ENCODE results near the gene GBF1.

The GBF1 gene

GRCh38 chr10:102341038-102341688 lies 95.8 kb downstream of the GBF1 start:
- no peak overlapping the region for H3K4me2 ChIP-seq (ENCODE audit: insufficient read depth, low read length, poor library complexity, severe bottlenecking)
- H2BK120ac ChIP-seq (ENCODE audit: low read depth, low read length) = no peak overlapping the region
- no peak overlapping the region for H3K18ac ChIP-seq (ENCODE audit: low read length)
- no peak overlapping the region for H2BK5ac ChIP-seq (ENCODE audit: low read length)
- H3K4me1 ChIP-seq (ENCODE audit: control insufficient read depth in 2 of 2, insufficient read depth in 1 of 2, low read depth in 1 of 2, low read length in 2 of 2) = peaks cover 3 to 8% of the 10 kb centered on the region in 2 donors
- no peak overlapping the region for H3K9ac ChIP-seq (ENCODE audit: low read depth, low read length, poor library complexity)
- peaks cover 2 to 11% of the 10 kb centered on the region in 2 donors for H3K36me3 ChIP-seq (replicated peaks in 1 of 2; ENCODE audit: control insufficient read depth in 2 of 2, insufficient read depth in 2 of 2, low read length in 2 of 2)
- no peak overlapping the region for H4K8ac ChIP-seq (ENCODE audit: low read depth, low read length)
- H4K91ac ChIP-seq (ENCODE audit: low read depth, low read length, poor library complexity) = no peak overlapping the region
- no peaks in the 10 kb centered on the region for H3K79me1 ChIP-seq (ENCODE audit: low read depth, low read length)
- H3K14ac ChIP-seq (ENCODE audit: low read length) = no peak overlapping the region
- no peaks in the 10 kb centered on the region for H3K9me3 ChIP-seq (replicated peaks in 1 of 2; ENCODE audit: control insufficient read depth in 2 of 2, insufficient read depth in 1 of 2, low read depth in 1 of 2, low read length in 2 of 2)
- H2BK12ac ChIP-seq (ENCODE audit: low read length) = no peak overlapping the region
- no peak overlapping the region for H3K27ac ChIP-seq (replicated peaks; ENCODE audit: low read length)
- no peak overlapping the region for H2BK15ac ChIP-seq (ENCODE audit: low read length)
- H2AFZ ChIP-seq (ENCODE audit: low read length) = no peak overlapping the region
- H3K4ac ChIP-seq (ENCODE audit: low read length) = no peak overlapping the region
- no CpG with 5 or more reads among the region's 2 CpGs for WGBS, 2 donors (ENCODE audit: extremely low coverage in 2 of 2, insufficient read length in 2 of 2, insufficient replicate concordance in 1 of 2)
- H2AK5ac ChIP-seq (ENCODE audit: low read depth, low read length) = no peak overlapping the region
- no peak overlapping the region for H3K4me3 ChIP-seq (ENCODE audit: low read length in 2 of 2)
- no peak overlapping the region for H3K23ac ChIP-seq (ENCODE audit: low read depth, low read length, poor library complexity)
- no peak for DNase-seq (ENCODE audit: low spot score)
- no peaks in the 10 kb centered on the region for H3K27me3 ChIP-seq (ENCODE audit: control insufficient read depth in 3 of 3, insufficient read depth in 3 of 3, low read depth in 1 of 3, low read length in 3 of 3)

GRCh38 chr10:102342458-102342857 lies 97.1 kb downstream of the GBF1 start:
- no peaks in the 10 kb centered on the region for H3K9me3 ChIP-seq (replicated peaks in 1 of 2; ENCODE audit: control insufficient read depth in 2 of 2, insufficient read depth in 1 of 2, low read depth in 1 of 2, low read length in 2 of 2)
- no peak for DNase-seq (ENCODE audit: low spot score)
- H3K23ac ChIP-seq (ENCODE audit: low read depth, low read length, poor library complexity) = no peak overlapping the region
- H4K91ac ChIP-seq (ENCODE audit: low read depth, low read length, poor library complexity) = no peak overlapping the region
- no peak overlapping the region for H2BK5ac ChIP-seq (ENCODE audit: low read length)
- no peak overlapping the region for H2BK120ac ChIP-seq (ENCODE audit: low read depth, low read length)
- no peak overlapping the region for H3K27ac ChIP-seq (replicated peaks; ENCODE audit: low read length)
- no CpG with 5 or more reads among the region's 2 CpGs for WGBS, 2 donors (ENCODE audit: extremely low coverage in 2 of 2, insufficient read length in 2 of 2, insufficient replicate concordance in 1 of 2)
- peaks cover 2 to 12% of the 10 kb centered on the region in 2 donors for H3K36me3 ChIP-seq (replicated peaks in 1 of 2; ENCODE audit: control insufficient read depth in 2 of 2, insufficient read depth in 2 of 2, low read length in 2 of 2)
- no peak overlapping the region for H2BK15ac ChIP-seq (ENCODE audit: low read length)
- no peak overlapping the region for H3K14ac ChIP-seq (ENCODE audit: low read length)
- no peak overlapping the region for H3K4ac ChIP-seq (ENCODE audit: low read length)
- no peak overlapping the region for H3K9ac ChIP-seq (ENCODE audit: low read depth, low read length, poor library complexity)
- no peak overlapping the region for H3K18ac ChIP-seq (ENCODE audit: low read length)
- no peak overlapping the region for H3K4me2 ChIP-seq (ENCODE audit: insufficient read depth, low read length, poor library complexity, severe bottlenecking)
- H2BK12ac ChIP-seq (ENCODE audit: low read length) = no peak overlapping the region
- no peak overlapping the region for H4K8ac ChIP-seq (ENCODE audit: low read depth, low read length)
- no peaks in the 10 kb centered on the region for H3K27me3 ChIP-seq (ENCODE audit: control insufficient read depth in 3 of 3, insufficient read depth in 3 of 3, low read depth in 1 of 3, low read length in 3 of 3)
- H3K79me1 ChIP-seq (ENCODE audit: low read depth, low read length) = no peaks in the 10 kb centered on the region
- peaks cover 3 to 8% of the 10 kb centered on the region in 2 donors for H3K4me1 ChIP-seq (ENCODE audit: control insufficient read depth in 2 of 2, insufficient read depth in 1 of 2, low read depth in 1 of 2, low read length in 2 of 2)
- H2AK5ac ChIP-seq (ENCODE audit: low read depth, low read length) = no peak overlapping the region
- no peak overlapping the region for H2AFZ ChIP-seq (ENCODE audit: low read length)
- no peak overlapping the region for H3K4me3 ChIP-seq (ENCODE audit: low read length in 2 of 2)

GRCh38 chr10:102342958-102343357 lies 97.6 kb downstream of the GBF1 start:
- Histone ChIP-seq H3K14ac (ENCODE audit: low read length) (no peak overlapping the region), H3K79me1 (ENCODE audit: low read depth, low read length) (no peaks in the 10 kb centered on the region), H3K27ac (replicated peaks; ENCODE audit: low read length) (no peak overlapping the region), H3K18ac (ENCODE audit: low read length) (no peak overlapping the region), H2BK12ac (ENCODE audit: low read length) (no peak overlapping the region), H2BK15ac (ENCODE audit: low read length) (no peak overlapping the region), H2BK5ac (ENCODE audit: low read length) (no peak overlapping the region), H3K4me3 (ENCODE audit: low read length in 2 of 2) (no peak overlapping the region), H3K9me3 (replicated peaks in 1 of 2; ENCODE audit: control insufficient read depth in 2 of 2, insufficient read depth in 1 of 2, low read depth in 1 of 2, low read length in 2 of 2) (no peaks in the 10 kb centered on the region), H3K4me1 (ENCODE audit: control insufficient read depth in 2 of 2, insufficient read depth in 1 of 2, low read depth in 1 of 2, low read length in 2 of 2) (peaks cover 3 to 8% of the 10 kb centered on the region in 2 donors), H2AFZ (ENCODE audit: low read length) (no peak overlapping the region), H2BK120ac (ENCODE audit: low read depth, low read length) (no peak overlapping the region), H3K9ac (ENCODE audit: low read depth, low read length, poor library complexity) (no peak overlapping the region), H4K8ac (ENCODE audit: low read depth, low read length) (no peak overlapping the region), H4K91ac (ENCODE audit: low read depth, low read length, poor library complexity) (no peak overlapping the region), H3K23ac (ENCODE audit: low read depth, low read length, poor library complexity) (no peak overlapping the region), H3K4me2 (ENCODE audit: insufficient read depth, low read length, poor library complexity, severe bottlenecking) (no peak overlapping the region), H3K4ac (ENCODE audit: low read length) (no peak overlapping the region), H2AK5ac (ENCODE audit: low read depth, low read length) (no peak overlapping the region), H3K27me3 (ENCODE audit: control insufficient read depth in 3 of 3, insufficient read depth in 3 of 3, low read depth in 1 of 3, low read length in 3 of 3) (no peaks in the 10 kb centered on the region), H3K36me3 (replicated peaks in 1 of 2; ENCODE audit: control insufficient read depth in 2 of 2, insufficient read depth in 2 of 2, low read length in 2 of 2) (peaks cover 2 to 12% of the 10 kb centered on the region in 2 donors)
- DNase-seq (ENCODE audit: low spot score) = no peak
- WGBS, 2 donors (ENCODE audit: extremely low coverage in 2 of 2, insufficient read length in 2 of 2, insufficient replicate concordance in 1 of 2) = no CpG with 5 or more reads among the region's 3 CpGs

GRCh38 chr10:102344067-102344466 lies 98.7 kb downstream of the GBF1 start:
- Histone ChIP-seq H3K14ac (ENCODE audit: low read length) (no peak overlapping the region), H3K36me3 (replicated peaks in 1 of 2; ENCODE audit: control insufficient read depth in 2 of 2, insufficient read depth in 2 of 2, low read length in 2 of 2) (peaks cover 2 to 12% of the 10 kb centered on the region in 2 donors), H3K27me3 (ENCODE audit: control insufficient read depth in 3 of 3, insufficient read depth in 3 of 3, low read depth in 1 of 3, low read length in 3 of 3) (no peaks in the 10 kb centered on the region), H4K91ac (ENCODE audit: low read depth, low read length, poor library complexity) (no peak overlapping the region), H3K4me3 (ENCODE audit: low read length in 2 of 2) (no peak overlapping the region), H3K27ac (replicated peaks; ENCODE audit: low read length) (no peak overlapping the region), H3K4ac (ENCODE audit: low read length) (no peak overlapping the region), H2BK12ac (ENCODE audit: low read length) (no peak overlapping the region), H3K4me2 (ENCODE audit: insufficient read depth, low read length, poor library complexity, severe bottlenecking) (no peak overlapping the region), H2AFZ (ENCODE audit: low read length) (no peak overlapping the region), H3K4me1 (ENCODE audit: control insufficient read depth in 2 of 2, insufficient read depth in 1 of 2, low read depth in 1 of 2, low read length in 2 of 2) (peaks cover 3 to 8% of the 10 kb centered on the region in 2 donors), H3K18ac (ENCODE audit: low read length) (no peak overlapping the region), H3K9ac (ENCODE audit: low read depth, low read length, poor library complexity) (no peak overlapping the region), H2BK15ac (ENCODE audit: low read length) (no peak overlapping the region), H3K79me1 (ENCODE audit: low read depth, low read length) (no peaks in the 10 kb centered on the region), H3K9me3 (replicated peaks in 1 of 2; ENCODE audit: control insufficient read depth in 2 of 2, insufficient read depth in 1 of 2, low read depth in 1 of 2, low read length in 2 of 2) (no peaks in the 10 kb centered on the region), H4K8ac (ENCODE audit: low read depth, low read length) (no peak overlapping the region), H2AK5ac (ENCODE audit: low read depth, low read length) (no peak overlapping the region), H3K23ac (ENCODE audit: low read depth, low read length, poor library complexity) (no peak overlapping the region), H2BK5ac (ENCODE audit: low read length) (no peak overlapping the region), H2BK120ac (ENCODE audit: low read depth, low read length) (no peak overlapping the region)
- WGBS, 2 donors (ENCODE audit: extremely low coverage in 2 of 2, insufficient read length in 2 of 2, insufficient replicate concordance in 1 of 2) = no CpG with 5 or more reads among the region's 3 CpGs
- no peak for DNase-seq (ENCODE audit: low spot score)
